HL-60/S4 (cell line): ENCODE measurements around the gene CACUL1.
"Not testable (repeated sequence)": the region's sequence is repeated elsewhere in the genome, so short reads cannot be mapped to it uniquely, and the experiment has no call there.

Experiments
- in situ Hi-C: fragments of 300-500 bp; cut with MboI; formaldehyde crosslinking; loops from 2 replicates; pipeline ENCODE4 v1.14.3; 2022; ENCODE audit warnings: low sequenced_read_pairs

Gene CACUL1

GRCh38 chr10:118769898-118770600, 15.3 kb upstream of the CACUL1 start:
- in situ Hi-C loops: no loop called here

GRCh38 chr10:118768041-118768919, 13.5 kb upstream of the CACUL1 start:
- in situ Hi-C loops: no loop called here

- in situ Hi-C loops: no loop called here
Measured at GRCh38 chr10:118767297-118768040, 12.7 kb upstream of the CACUL1 start.

- in situ Hi-C loops: no loop called here
Measured at GRCh38 chr10:118764195-118764594, 9.4 kb upstream of the CACUL1 start.

GRCh38 chr10:118763202-118763988, 8.6 kb upstream of the CACUL1 start:
- in situ Hi-C loops: no loop called here

- in situ Hi-C loops: no loop called here
Measured at GRCh38 chr10:118760265-118760664, 5.5 kb upstream of the CACUL1 start.

GRCh38 chr10:118758449-118758848, 3.7 kb upstream of the CACUL1 start:
- in situ Hi-C loops: no loop called here

- in situ Hi-C loops: no loop called here
Measured at GRCh38 chr10:118754229-118754555, 578 bp downstream of the CACUL1 start.

- in situ Hi-C loops: no loop called here
Measured at GRCh38 chr10:118753331-118754228, 1.2 kb downstream of the CACUL1 start.

- in situ Hi-C loops: no loop called here
Measured at GRCh38 chr10:118752409-118752808, 2.4 kb downstream of the CACUL1 start.

GRCh38 chr10:118751265-118751664, 3.5 kb downstream of the CACUL1 start:
- in situ Hi-C loops: no loop called here

- in situ Hi-C loops: no loop called here
Measured at GRCh38 chr10:118748041-118748440, 6.7 kb downstream of the CACUL1 start.

GRCh38 chr10:118746246-118746645, 8.5 kb downstream of the CACUL1 start:
- in situ Hi-C loops: no loop called here

GRCh38 chr10:118745056-118745455, 9.7 kb downstream of the CACUL1 start:
- in situ Hi-C loops: no loop called here

GRCh38 chr10:118744346-118744918, 10.3 kb downstream of the CACUL1 start:
- in situ Hi-C loops: not testable (repeated sequence)

GRCh38 chr10:118742782-118743181, 12.0 kb downstream of the CACUL1 start:
- in situ Hi-C loops: no loop called here

- in situ Hi-C loops: no loop called here
Measured at GRCh38 chr10:118742032-118742431, 12.7 kb downstream of the CACUL1 start.

- in situ Hi-C loops: no loop called here
Measured at GRCh38 chr10:118738406-118738805, 16.4 kb downstream of the CACUL1 start.

GRCh38 chr10:118737603-118738302, 17.0 kb downstream of the CACUL1 start:
- in situ Hi-C loops: no loop called here
